Ammon's horn (tissue), 1 donor: ENCODE data around the gene PDLIM7.

ENCODE experiments used
- DNase-seq: peaks from one replicate; pipeline ENCODE4 v3.0.0-alpha.2; 2016; ENCODE audit warnings: low spot score

Gene PDLIM7

GRCh38 chr5:177456976-177457851, 40.2 kb downstream of the PDLIM7 start:
- DNase-seq = peak; percentile 95

GRCh38 chr5:177456591-177456964, 40.8 kb downstream of the PDLIM7 start:
- DNase-seq = no peak

- DNase-seq = peak; percentile 87
Observed at GRCh38 chr5:177455661-177456590, 41.5 kb downstream of the PDLIM7 start.

- peak; percentile 52 for DNase-seq
Observed at GRCh38 chr5:177455036-177455660, 42.3 kb downstream of the PDLIM7 start.

GRCh38 chr5:177454397-177455035, 42.9 kb downstream of the PDLIM7 start:
- DNase-seq = peak; percentile 87

- DNase-seq = peak; percentile 56
Observed at GRCh38 chr5:177453852-177454396, 43.5 kb downstream of the PDLIM7 start.

GRCh38 chr5:177452688-177453638, 44.4 kb downstream of the PDLIM7 start:
- DNase-seq = peak; percentile 82

GRCh38 chr5:177450667-177451424, 46.6 kb downstream of the PDLIM7 start:
- DNase-seq = peak; percentile 71

GRCh38 chr5:177449140-177450061, 48.0 kb downstream of the PDLIM7 start:
- DNase-seq = no peak

- DNase-seq = no peak
Observed at GRCh38 chr5:177448244-177448950, 49.0 kb downstream of the PDLIM7 start.

- peak; percentile 92 for DNase-seq
Observed at GRCh38 chr5:177447611-177448243, 49.7 kb downstream of the PDLIM7 start.

- peak; percentile 83 for DNase-seq
Observed at GRCh38 chr5:177447066-177447610, 50.3 kb downstream of the PDLIM7 start.

- peak; percentile 78 for DNase-seq
Observed at GRCh38 chr5:177446200-177447065, 51.0 kb downstream of the PDLIM7 start, which contains the start of gene PRR7. TSS of gene PRR7 (plus strand) at chr5:177446814. CDS start at chr5:177455068, 8,254 bp downstream.

GRCh38 chr5:177445917-177446199, 51.5 kb downstream of the PDLIM7 start:
- no peak for DNase-seq

- DNase-seq = no peak
Observed at GRCh38 chr5:177445052-177445916, 52.1 kb downstream of the PDLIM7 start.
